ENCODE data around the gene IMPDH2. TPM values are rescaled to one million over a fixed set of nuclear protein-coding genes. Genes with fewer than 3 reads are reported as not detected.

Gene IMPDH2
- total and polyA plus RNA-seq, 3 experiments from 2014 or later = 76.1 to 457 (median 448) TPM

DNA sequence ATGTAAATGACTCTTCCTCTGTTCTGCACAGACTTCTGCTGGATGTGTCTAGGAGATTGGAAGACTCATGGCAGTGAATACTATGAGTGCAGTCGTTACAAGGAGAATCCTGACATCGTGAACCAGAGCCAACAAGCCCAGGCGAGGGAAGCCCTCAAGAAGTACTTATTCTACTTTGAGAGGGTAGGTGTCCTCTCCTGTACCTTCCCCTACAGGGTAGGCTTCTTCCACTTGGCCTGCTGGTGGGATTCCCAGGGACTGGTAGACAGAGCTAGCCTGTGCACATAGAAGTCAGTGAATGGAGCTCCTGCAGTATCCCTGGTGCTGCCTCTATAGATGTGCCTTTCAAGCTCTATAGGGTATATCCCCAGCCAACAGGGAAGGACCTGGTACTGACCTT lies 49.7 kb downstream of the IMPDH2 start:
- Histone ChIP-seq H3K4me1 (ENCODE audit: insufficient read depth, low read length) (no peaks in the 10 kb centered on the region), H3K36me3 (ENCODE audit: insufficient read depth, low read length) (peaks cover 51% of the 10 kb centered on the region), H3K27me3 (ENCODE audit: insufficient read depth, low read length, poor library complexity, severe bottlenecking) (no peaks in the 10 kb centered on the region), H3K9me3 (ENCODE audit: low read length) (no peaks in the 10 kb centered on the region), H3K4me3 (ENCODE audit: low read length) (no peak overlapping the region), H3K27ac (ENCODE audit: low read depth, low read length) (no peak overlapping the region)
- Mint-ChIP-seq H3K4me3 (no peak overlapping the region), H3K4me1 (no peaks in the 10 kb centered on the region), H3K27me3 (no peaks in the 10 kb centered on the region), H3K27ac (peak overlapping the region in 1 of 8 donors; percentile 51), H3K9me3 (no peaks in the 10 kb centered on the region), H3K36me3 (peaks cover 0 to 80% (median 15%) of the 10 kb centered on the region in 3 donors)
- CTCF ChIA-PET = no interaction called here
- POLR2A ChIA-PET = interaction anchor here (0.7 kb wide), 1 partner anchor 59 kb away, joined by 4 read pairs; no protein-coding TSS in a partner anchor
- no peak for DNase-seq

Other genes starting within 250 kb of the IMPDH2 start
- 10 to 100 TPM; 61.5 to 62.1 TPM for gene PRKAR2A, start 181.5 kb downstream of the IMPDH2 start, total RNA-seq
- gene PRKAR2A, start 181.5 kb downstream of the IMPDH2 start, polyA plus RNA-seq = 16.4 TPM
- 10 to 100 TPM; 29.1 to 31.5 TPM for gene SLC25A20, start 130.5 kb downstream of the IMPDH2 start, total RNA-seq
- 40.1 TPM for gene SLC25A20, start 130.5 kb downstream of the IMPDH2 start, polyA plus RNA-seq
- gene ARIH2, start 110.6 kb downstream of the IMPDH2 start, total RNA-seq = 100 to 1,000 TPM; 117 to 123 TPM
- gene ARIH2, start 110.6 kb downstream of the IMPDH2 start, polyA plus RNA-seq = 126 TPM
- 10 to 100 TPM; 28.6 to 33.0 TPM for gene P4HTM, start 39.2 kb downstream of the IMPDH2 start, total RNA-seq
- gene P4HTM, start 39.2 kb downstream of the IMPDH2 start, polyA plus RNA-seq = 35.0 TPM
- gene WDR6, start 22.0 kb downstream of the IMPDH2 start, total RNA-seq = 100 to 1,000 TPM; 158 to 167 TPM
- 82.9 TPM for gene WDR6, start 22.0 kb downstream of the IMPDH2 start, polyA plus RNA-seq
- 10 to 100 TPM; 27.9 to 31.7 TPM for gene DALRD3, start 10.8 kb downstream of the IMPDH2 start, total RNA-seq
- gene DALRD3, start 10.8 kb downstream of the IMPDH2 start, polyA plus RNA-seq = 24.4 TPM
- 10 to 100 TPM; 86.3 to 88.8 TPM for gene NDUFAF3, start 7.3 kb downstream of the IMPDH2 start, total RNA-seq
- gene NDUFAF3, start 7.3 kb downstream of the IMPDH2 start, polyA plus RNA-seq = 217 TPM
- gene QRICH1, start 64.7 kb upstream of the IMPDH2 start, total RNA-seq = 100 to 1,000 TPM; 122 to 134 TPM
- gene QRICH1, start 64.7 kb upstream of the IMPDH2 start, polyA plus RNA-seq = 30.5 TPM
- 100 to 1,000 TPM; 233 to 244 TPM for gene QARS1, start 75.4 kb upstream of the IMPDH2 start, total RNA-seq
- gene QARS1, start 75.4 kb upstream of the IMPDH2 start, polyA plus RNA-seq = 95.8 TPM
- 10 to 100 TPM; 71.8 to 73.9 TPM for gene USP19, start 91.4 kb upstream of the IMPDH2 start, total RNA-seq
- gene USP19, start 91.4 kb upstream of the IMPDH2 start, polyA plus RNA-seq = 32.8 TPM
- gene LAMB2, start 103.7 kb upstream of the IMPDH2 start, total RNA-seq = under 1 TPM; 0.58 to 0.77 TPM
- gene LAMB2, start 103.7 kb upstream of the IMPDH2 start, polyA plus RNA-seq = not detected
- 10 to 100 TPM; 32.1 to 34.2 TPM for gene CCDC71, start 136.9 kb upstream of the IMPDH2 start, total RNA-seq
- gene CCDC71, start 136.9 kb upstream of the IMPDH2 start, polyA plus RNA-seq = 0.94 TPM
- gene KLHDC8B, start 142.2 kb upstream of the IMPDH2 start, total RNA-seq = 1 to 10 TPM; 3.5 to 4.1 TPM
- 3.0 TPM for gene KLHDC8B, start 142.2 kb upstream of the IMPDH2 start, polyA plus RNA-seq
- 1 to 10 TPM; 6.1 to 6.6 TPM for gene C3orf62, start 247.8 kb upstream of the IMPDH2 start, total RNA-seq
- gene C3orf62, start 247.8 kb upstream of the IMPDH2 start, polyA plus RNA-seq = 1.8 TPM

Measured in CD8-positive, alpha-beta memory T cell (primary cell).